ENCODE measurements around the gene CRB2.

Gene CRB2

DNA sequence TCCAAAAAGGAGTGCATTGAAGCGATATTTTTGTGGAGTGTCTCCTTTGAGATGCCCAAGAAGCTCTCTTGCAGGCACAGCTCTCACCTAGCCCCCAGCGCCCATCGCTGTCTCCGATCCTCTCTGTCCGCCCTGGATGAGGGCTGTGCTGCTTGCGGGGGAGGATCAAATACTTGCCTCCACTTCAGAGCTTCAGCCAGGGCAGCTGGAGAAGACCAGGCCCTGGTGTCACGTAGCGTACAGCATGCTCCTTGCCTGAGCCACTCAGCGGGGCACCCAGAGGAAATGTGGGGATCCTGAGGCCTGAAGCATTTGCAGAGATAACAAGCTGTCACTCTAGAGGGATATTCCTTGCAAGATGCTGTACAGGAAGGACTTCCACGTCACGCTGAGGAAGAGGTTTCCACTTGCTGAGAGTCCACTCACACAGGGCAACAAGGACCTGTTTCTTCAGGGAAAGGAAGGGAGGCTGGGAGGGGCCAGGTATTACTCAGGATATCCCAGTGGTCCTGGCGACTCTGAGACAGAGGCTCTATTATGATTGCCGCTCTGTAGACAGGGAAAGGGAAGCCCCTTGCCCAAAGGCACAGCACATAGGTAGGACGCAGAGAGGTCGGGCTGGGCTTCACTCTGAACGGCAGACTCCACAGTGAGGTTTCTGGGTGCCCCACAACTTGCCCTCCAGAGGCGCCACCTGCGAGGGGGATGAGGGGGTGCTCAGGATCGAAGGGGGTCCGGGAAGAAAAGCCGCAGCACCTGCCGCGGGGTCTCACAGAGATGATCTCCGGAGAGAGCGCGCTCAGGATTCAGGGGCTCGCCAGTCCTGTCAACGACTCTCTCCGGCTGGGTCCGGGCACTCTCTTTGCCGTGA, 64.0 kb downstream of the CRB2 start:
- H3K27ac ChIP-seq (ENCODE audit: low read depth, low read length, severe bottlenecking): no peak overlapping the region
- 88 to 89% methylated on average over 28 to 29 of the region's 31 CpGs for WGBS, 2 experiments (ENCODE audit: insufficient coverage in 2 of 2)
- no peak overlapping the region for H3K4me3 ChIP-seq (ENCODE audit: extremely low read depth, insufficient read depth, low read length, poor library complexity, severe bottlenecking)
- H3K9me3 ChIP-seq (ENCODE audit: control insufficient read depth, low read length): no peaks in the 10 kb centered on the region
- H3K36me3 ChIP-seq (ENCODE audit: control insufficient read depth, insufficient read depth, low read length): no peaks in the 10 kb centered on the region
- H3K4me1 ChIP-seq (ENCODE audit: control insufficient read depth, insufficient read depth, low read length, poor library complexity, severe bottlenecking): peaks cover 5% of the 10 kb centered on the region

DNA sequence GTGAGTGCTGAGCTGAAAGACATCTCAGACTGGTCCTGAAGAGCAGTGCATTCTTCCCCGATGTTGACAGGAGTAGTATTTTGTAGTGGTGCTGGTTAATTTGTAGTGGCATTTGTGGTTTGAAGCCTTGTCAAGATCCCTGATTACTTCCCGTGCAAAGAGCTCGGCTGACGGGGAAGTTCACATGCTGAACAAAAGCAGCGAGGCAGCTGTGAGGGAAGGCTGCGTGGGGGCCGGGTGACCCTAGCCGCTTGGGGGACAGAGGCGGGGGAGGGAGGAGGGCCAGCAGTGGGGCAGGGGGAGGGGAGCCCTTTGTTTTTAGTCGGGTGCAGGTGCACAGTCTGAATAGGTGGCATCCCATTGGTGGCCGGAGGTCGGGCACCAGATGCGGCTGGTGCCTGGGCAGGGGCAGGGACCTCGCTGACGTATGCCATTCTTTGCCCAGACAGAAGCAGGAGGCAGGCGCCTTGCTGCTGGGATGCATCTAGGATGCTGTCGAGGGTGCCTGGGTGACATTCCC, 64.7 kb downstream of the CRB2 start:
- Histone ChIP-seq H3K27ac (ENCODE audit: low read depth, low read length, severe bottlenecking) (no peak overlapping the region), H3K4me1 (ENCODE audit: control insufficient read depth, insufficient read depth, low read length, poor library complexity, severe bottlenecking) (peaks cover 5% of the 10 kb centered on the region), H3K4me3 (ENCODE audit: extremely low read depth, insufficient read depth, low read length, poor library complexity, severe bottlenecking) (no peak overlapping the region), H3K36me3 (ENCODE audit: control insufficient read depth, insufficient read depth, low read length) (no peaks in the 10 kb centered on the region), H3K9me3 (ENCODE audit: control insufficient read depth, low read length) (no peaks in the 10 kb centered on the region)
- 84 to 88% methylated on average over 10 to 14 of the region's 17 CpGs for WGBS, 2 experiments (ENCODE audit: insufficient coverage in 2 of 2)

DNA sequence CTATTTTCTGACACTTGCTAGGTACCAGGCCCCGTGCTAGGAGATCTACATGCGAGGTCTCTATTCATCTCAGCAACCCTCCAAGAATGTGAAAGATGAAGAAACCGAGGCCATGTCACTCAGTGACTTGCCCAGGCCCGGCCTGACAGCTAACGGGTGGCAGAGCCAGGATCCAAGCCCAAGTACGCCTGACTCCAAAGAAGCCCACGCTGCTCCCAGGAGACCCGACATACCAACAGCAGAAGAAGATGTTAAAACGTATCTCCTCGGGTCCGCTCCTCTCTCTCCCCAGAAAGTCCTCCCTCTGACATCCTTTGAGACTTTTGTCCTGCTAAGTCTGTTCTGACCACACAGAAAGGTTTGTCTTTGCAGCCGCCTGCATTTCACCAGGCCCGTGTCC, 65.2 kb downstream of the CRB2 start:
- 89 to 90% methylated on average over 12 to 13 of the region's 13 CpGs for WGBS, 2 experiments (ENCODE audit: insufficient coverage in 2 of 2)
- Histone ChIP-seq H3K36me3 (ENCODE audit: control insufficient read depth, insufficient read depth, low read length) (no peaks in the 10 kb centered on the region), H3K9me3 (ENCODE audit: control insufficient read depth, low read length) (no peaks in the 10 kb centered on the region), H3K4me1 (ENCODE audit: control insufficient read depth, insufficient read depth, low read length, poor library complexity, severe bottlenecking) (peaks cover 5% of the 10 kb centered on the region), H3K4me3 (ENCODE audit: extremely low read depth, insufficient read depth, low read length, poor library complexity, severe bottlenecking) (no peak overlapping the region), H3K27ac (ENCODE audit: low read depth, low read length, severe bottlenecking) (no peak overlapping the region)

DNA sequence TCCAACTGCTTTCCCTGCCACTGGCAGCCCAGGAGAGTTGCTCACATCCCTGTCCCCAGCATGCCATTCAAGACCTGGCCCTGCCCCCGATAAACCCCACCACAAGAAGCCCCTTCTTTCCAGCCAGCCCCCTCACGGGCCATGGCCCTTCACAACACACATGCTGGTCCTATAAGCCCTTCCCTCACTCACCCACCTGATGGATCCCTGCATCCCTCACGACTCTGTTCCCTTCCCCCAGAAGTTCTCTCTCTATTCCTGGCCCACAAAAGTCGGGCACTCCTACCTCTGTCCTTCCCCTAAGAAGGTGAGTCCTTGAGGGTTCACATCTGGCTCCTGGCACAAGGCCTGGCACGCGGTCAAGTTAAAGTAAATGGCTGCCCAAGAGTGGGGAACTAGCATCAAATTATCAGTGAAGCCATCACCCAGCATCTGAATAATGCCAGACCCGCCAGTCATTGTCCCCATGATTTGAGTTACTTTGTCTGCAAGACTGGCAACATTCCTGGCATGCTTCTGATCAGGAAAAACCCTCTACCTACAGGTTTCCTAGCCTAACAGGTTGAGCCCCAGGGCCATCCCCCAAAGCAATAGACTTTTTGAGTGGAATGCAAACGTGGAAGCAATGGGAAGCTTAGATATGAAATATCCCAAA, 65.9 kb downstream of the CRB2 start:
- H3K9me3 ChIP-seq (ENCODE audit: control insufficient read depth, low read length): no peaks in the 10 kb centered on the region
- WGBS, 2 experiments (ENCODE audit: insufficient coverage in 2 of 2): 81 to 88% methylated on average over 6 to 7 of the region's 8 CpGs
- H3K27ac ChIP-seq (ENCODE audit: low read depth, low read length, severe bottlenecking): no peak overlapping the region
- no peak overlapping the region for H3K4me3 ChIP-seq (ENCODE audit: extremely low read depth, insufficient read depth, low read length, poor library complexity, severe bottlenecking)
- H3K36me3 ChIP-seq (ENCODE audit: control insufficient read depth, insufficient read depth, low read length): no peaks in the 10 kb centered on the region
- H3K4me1 ChIP-seq (ENCODE audit: control insufficient read depth, insufficient read depth, low read length, poor library complexity, severe bottlenecking): peaks cover 5% of the 10 kb centered on the region

DNA sequence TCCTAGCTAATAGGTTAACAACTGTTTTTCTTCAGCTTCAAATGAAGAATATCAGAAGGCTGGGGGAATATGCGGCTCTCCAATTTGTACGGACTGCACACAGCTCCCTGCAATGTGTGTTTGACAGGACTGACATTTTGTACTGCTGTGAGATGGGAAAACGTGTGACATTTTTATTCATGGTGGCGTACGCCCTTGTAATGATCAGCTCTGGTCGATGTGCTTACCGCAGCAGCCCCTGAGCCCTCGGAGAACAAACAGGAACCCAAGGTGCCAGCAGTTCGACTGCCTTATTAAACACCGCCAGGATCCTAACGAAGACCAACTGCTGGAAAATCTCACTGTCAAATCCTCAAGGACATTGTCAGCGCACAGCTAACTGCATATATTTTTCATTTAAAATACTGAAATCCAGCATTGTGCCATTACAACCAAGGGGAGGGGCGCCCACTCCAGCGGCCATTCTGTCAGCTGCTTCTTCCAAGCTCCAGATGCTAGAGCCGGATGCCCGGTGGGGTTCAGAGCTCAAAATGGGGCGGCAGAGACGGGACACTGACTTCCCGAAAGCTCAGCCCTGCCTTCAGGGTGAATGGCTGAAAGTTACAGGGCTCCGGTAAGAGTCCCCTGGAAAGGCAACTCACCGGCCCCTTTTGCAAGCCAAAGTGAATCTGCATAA, 66.8 kb downstream of the CRB2 start:
- 64 to 75% methylated on average over 21 of the region's 21 CpGs for WGBS, 2 experiments (ENCODE audit: insufficient coverage in 2 of 2)
- Histone ChIP-seq H3K9me3 (ENCODE audit: control insufficient read depth, low read length) (no peaks in the 10 kb centered on the region), H3K27ac (ENCODE audit: low read depth, low read length, severe bottlenecking) (no peak overlapping the region), H3K36me3 (ENCODE audit: control insufficient read depth, insufficient read depth, low read length) (no peaks in the 10 kb centered on the region), H3K4me1 (ENCODE audit: control insufficient read depth, insufficient read depth, low read length, poor library complexity, severe bottlenecking) (peaks cover 5% of the 10 kb centered on the region), H3K4me3 (ENCODE audit: extremely low read depth, insufficient read depth, low read length, poor library complexity, severe bottlenecking) (no peak overlapping the region)

DNA sequence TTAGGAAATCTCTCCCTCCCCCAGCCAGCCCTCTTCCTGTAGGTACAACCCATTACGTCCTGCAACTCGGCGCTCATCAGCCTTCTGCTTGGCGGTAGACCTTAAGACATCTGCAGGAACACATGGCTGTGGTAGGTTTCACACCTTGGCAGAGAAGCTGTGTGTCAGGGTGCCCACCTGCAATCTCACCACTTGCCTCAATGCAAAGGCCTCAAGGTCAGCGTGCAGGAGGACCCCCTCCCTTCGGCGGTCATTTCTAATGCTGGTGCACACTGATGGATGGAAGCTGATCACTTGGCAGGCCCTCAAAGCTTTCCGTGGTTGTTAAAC, 67.3 kb downstream of the CRB2 start:
- H3K27ac ChIP-seq (ENCODE audit: low read depth, low read length, severe bottlenecking): no peak overlapping the region
- 70 to 71% methylated on average over 6 to 7 of the region's 8 CpGs for WGBS, 2 experiments (ENCODE audit: insufficient coverage in 2 of 2)
- no peaks in the 10 kb centered on the region for H3K9me3 ChIP-seq (ENCODE audit: control insufficient read depth, low read length)
- peaks cover 5% of the 10 kb centered on the region for H3K4me1 ChIP-seq (ENCODE audit: control insufficient read depth, insufficient read depth, low read length, poor library complexity, severe bottlenecking)
- no peak overlapping the region for H3K4me3 ChIP-seq (ENCODE audit: extremely low read depth, insufficient read depth, low read length, poor library complexity, severe bottlenecking)
- no peaks in the 10 kb centered on the region for H3K36me3 ChIP-seq (ENCODE audit: control insufficient read depth, insufficient read depth, low read length)

DNA sequence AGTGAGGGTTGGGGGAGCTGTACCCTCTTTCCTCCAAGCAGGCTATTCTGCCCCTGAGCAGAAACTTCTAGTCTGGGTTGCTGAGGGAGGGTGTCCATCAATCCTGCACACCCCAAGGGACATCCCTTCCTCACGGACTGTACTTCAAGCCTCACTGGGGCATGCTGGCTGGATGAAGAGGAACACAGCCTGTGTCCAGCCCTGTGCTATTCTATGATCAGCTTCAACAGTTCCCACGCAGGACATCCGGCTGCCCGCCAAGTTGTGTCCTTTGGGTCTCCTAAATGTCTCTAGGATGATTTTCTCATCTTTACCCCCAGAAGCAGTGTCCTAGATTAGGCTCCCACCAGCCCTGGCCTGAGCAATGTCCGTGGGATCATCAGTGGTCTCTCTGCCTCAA, 68.1 kb downstream of the CRB2 start:
- no peaks in the 10 kb centered on the region for H3K36me3 ChIP-seq (ENCODE audit: control insufficient read depth, insufficient read depth, low read length)
- no peak overlapping the region for H3K27ac ChIP-seq (ENCODE audit: low read depth, low read length, severe bottlenecking)
- 91 to 94% methylated on average over 5 of the region's 5 CpGs for WGBS, 2 experiments (ENCODE audit: insufficient coverage in 2 of 2)
- no peak overlapping the region for H3K4me3 ChIP-seq (ENCODE audit: extremely low read depth, insufficient read depth, low read length, poor library complexity, severe bottlenecking)
- peaks cover 5% of the 10 kb centered on the region for H3K4me1 ChIP-seq (ENCODE audit: control insufficient read depth, insufficient read depth, low read length, poor library complexity, severe bottlenecking)
- H3K9me3 ChIP-seq (ENCODE audit: control insufficient read depth, low read length): no peaks in the 10 kb centered on the region

DNA sequence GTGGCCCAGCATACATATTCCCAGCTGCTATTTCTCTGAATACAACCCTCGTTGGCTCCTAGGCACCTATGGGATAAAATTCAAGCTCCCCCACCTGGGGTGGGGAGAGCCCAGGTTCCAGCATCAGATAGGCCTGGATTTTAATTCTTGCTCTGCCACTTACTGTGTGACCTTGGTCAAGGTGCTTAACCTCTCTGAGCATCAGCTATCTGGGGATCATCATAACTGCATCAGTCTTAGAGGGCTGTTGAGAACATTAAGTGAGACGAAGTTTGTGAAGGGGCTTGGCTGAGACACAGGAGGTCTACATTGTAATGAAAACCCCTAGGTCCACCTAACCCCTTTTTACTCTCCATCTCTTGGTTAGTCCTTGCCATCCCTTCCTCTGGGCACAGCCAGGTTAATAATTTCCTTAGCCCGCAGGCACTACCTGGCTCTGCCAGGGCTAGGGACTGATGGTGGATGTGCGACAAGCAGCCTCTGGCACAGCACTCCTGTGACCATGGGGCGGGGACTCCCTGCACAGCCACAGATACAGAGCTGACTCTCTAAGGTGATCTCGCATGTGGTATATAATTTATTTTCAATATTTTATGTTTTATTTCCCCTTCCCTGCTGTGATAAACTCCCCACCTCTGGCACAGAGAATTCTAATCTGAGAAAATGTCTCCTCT, 68.7 kb downstream of the CRB2 start:
- H3K27ac ChIP-seq (ENCODE audit: low read depth, low read length, severe bottlenecking): no peak overlapping the region
- WGBS, 2 experiments (ENCODE audit: insufficient coverage in 2 of 2): 96 to 100% methylated on average over 2 to 3 of the region's 6 CpGs
- no peaks in the 10 kb centered on the region for H3K36me3 ChIP-seq (ENCODE audit: control insufficient read depth, insufficient read depth, low read length)
- peaks cover 5% of the 10 kb centered on the region for H3K4me1 ChIP-seq (ENCODE audit: control insufficient read depth, insufficient read depth, low read length, poor library complexity, severe bottlenecking)
- no peak overlapping the region for H3K4me3 ChIP-seq (ENCODE audit: extremely low read depth, insufficient read depth, low read length, poor library complexity, severe bottlenecking)
- no peaks in the 10 kb centered on the region for H3K9me3 ChIP-seq (ENCODE audit: control insufficient read depth, low read length)

DNA sequence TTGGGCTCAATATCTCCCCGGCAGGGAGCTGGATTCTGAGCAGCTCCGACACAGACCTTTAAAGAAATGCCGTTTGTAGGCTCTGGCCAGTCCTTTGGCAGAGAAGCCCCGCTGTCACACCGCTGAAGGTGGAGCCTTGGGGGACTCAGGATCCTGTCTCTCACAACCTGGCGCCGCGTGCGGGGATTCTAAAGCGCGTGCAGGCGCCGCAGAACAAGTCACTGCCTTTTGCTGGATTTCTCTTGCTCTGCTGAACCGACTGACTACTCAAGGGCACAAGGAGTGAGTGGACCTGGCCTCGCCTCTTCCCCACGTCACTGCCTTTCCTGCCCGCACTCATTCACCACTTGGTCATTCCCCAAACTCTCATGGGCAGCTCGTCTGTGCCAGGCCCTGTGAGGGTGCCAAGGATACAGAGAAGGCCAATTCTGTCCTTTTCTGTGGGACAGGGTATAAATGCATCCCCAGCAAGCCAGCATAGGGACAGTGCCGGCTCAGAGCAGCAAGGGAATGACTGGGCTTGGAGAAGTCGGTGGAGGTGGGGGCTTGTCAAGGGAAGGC, 69.3 kb downstream of the CRB2 start:
- Histone ChIP-seq H3K36me3 (ENCODE audit: control insufficient read depth, insufficient read depth, low read length) (no peaks in the 10 kb centered on the region), H3K9me3 (ENCODE audit: control insufficient read depth, low read length) (no peaks in the 10 kb centered on the region), H3K4me3 (ENCODE audit: extremely low read depth, insufficient read depth, low read length, poor library complexity, severe bottlenecking) (no peak overlapping the region), H3K27ac (ENCODE audit: low read depth, low read length, severe bottlenecking) (no peak overlapping the region), H3K4me1 (ENCODE audit: control insufficient read depth, insufficient read depth, low read length, poor library complexity, severe bottlenecking) (peaks cover 5% of the 10 kb centered on the region)
- 70 to 83% methylated on average over 19 to 20 of the region's 20 CpGs for WGBS, 2 experiments (ENCODE audit: insufficient coverage in 2 of 2)

DNA sequence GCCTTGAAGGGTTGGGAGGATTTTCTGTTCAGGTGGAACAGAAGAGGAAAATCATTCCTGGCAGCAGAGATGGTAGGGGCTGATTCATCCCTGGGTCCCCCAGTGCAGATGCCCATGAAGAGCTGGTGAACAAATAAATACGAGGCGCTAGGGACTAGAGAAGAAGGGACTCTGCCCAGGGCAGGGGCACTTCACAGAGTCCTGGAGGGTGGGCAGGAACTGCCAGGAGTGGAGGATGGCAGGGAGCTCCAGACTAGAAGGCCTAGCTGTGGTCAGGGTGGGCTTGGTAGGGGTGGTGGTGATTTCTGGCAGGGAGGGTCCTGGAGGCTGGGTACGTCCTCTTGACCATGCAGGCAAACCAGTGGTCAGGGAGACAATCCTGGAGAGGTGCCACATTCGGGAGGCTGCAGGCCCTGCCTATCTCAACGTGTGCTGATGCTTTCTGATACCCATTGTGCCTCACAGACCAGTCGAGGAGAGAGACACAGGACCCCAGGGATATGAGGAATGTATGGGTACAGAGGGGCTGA, 69.9 kb downstream of the CRB2 start:
- no peak overlapping the region for H3K27ac ChIP-seq (ENCODE audit: low read depth, low read length, severe bottlenecking)
- WGBS, 2 experiments (ENCODE audit: insufficient coverage in 2 of 2): 90 to 95% methylated on average over 6 of the region's 6 CpGs
- peaks cover 5% of the 10 kb centered on the region for H3K4me1 ChIP-seq (ENCODE audit: control insufficient read depth, insufficient read depth, low read length, poor library complexity, severe bottlenecking)
- H3K4me3 ChIP-seq (ENCODE audit: extremely low read depth, insufficient read depth, low read length, poor library complexity, severe bottlenecking): no peak overlapping the region
- H3K36me3 ChIP-seq (ENCODE audit: control insufficient read depth, insufficient read depth, low read length): no peaks in the 10 kb centered on the region
- H3K9me3 ChIP-seq (ENCODE audit: control insufficient read depth, low read length): no peaks in the 10 kb centered on the region

All from mesodermal cell (in vitro differentiated cells).